Memory B cell (primary cell): ENCODE results near the gene PPP1R27.

Experiments
- ATAC-seq: fragments of 150-1000 bp; cut with Tn5 transposase; 2 replicates; pipeline ENCODE4 v1.10.0; 2021; ENCODE audit warnings: low read depth, mild to moderate bottlenecking, moderate library complexity
- DNase-seq, 2 donors: peaks; one replicate each; pipeline ENCODE4 v3.0.0; 2022; ENCODE audit warnings: low spot score in 2 of 2
- H3K27ac Mint-ChIP-seq: one replicate; pipeline ENCODE4 v1.8.0; 2022; ENCODE audit warnings: mild to moderate bottlenecking, moderate library complexity, mixed read lengths
- H3K27me3 Mint-ChIP-seq: one replicate; pipeline ENCODE4 v1.8.0; 2022; ENCODE audit warnings: mixed read lengths
- H3K36me3 Mint-ChIP-seq: one replicate; pipeline ENCODE4 v1.8.0; 2022; ENCODE audit warnings: mild to moderate bottlenecking, mixed read lengths
- H3K4me1 Mint-ChIP-seq: one replicate; pipeline ENCODE4 v1.8.0; 2022; ENCODE audit warnings: mixed read lengths
- H3K4me3 Mint-ChIP-seq: one replicate; pipeline ENCODE4 v1.8.0; 2022; ENCODE audit warnings: mild to moderate bottlenecking, moderate library complexity, mixed read lengths
- H3K9me3 Mint-ChIP-seq: one replicate; pipeline ENCODE4 v1.8.0; 2022; ENCODE audit warnings: mixed read lengths

Gene PPP1R27

DNA sequence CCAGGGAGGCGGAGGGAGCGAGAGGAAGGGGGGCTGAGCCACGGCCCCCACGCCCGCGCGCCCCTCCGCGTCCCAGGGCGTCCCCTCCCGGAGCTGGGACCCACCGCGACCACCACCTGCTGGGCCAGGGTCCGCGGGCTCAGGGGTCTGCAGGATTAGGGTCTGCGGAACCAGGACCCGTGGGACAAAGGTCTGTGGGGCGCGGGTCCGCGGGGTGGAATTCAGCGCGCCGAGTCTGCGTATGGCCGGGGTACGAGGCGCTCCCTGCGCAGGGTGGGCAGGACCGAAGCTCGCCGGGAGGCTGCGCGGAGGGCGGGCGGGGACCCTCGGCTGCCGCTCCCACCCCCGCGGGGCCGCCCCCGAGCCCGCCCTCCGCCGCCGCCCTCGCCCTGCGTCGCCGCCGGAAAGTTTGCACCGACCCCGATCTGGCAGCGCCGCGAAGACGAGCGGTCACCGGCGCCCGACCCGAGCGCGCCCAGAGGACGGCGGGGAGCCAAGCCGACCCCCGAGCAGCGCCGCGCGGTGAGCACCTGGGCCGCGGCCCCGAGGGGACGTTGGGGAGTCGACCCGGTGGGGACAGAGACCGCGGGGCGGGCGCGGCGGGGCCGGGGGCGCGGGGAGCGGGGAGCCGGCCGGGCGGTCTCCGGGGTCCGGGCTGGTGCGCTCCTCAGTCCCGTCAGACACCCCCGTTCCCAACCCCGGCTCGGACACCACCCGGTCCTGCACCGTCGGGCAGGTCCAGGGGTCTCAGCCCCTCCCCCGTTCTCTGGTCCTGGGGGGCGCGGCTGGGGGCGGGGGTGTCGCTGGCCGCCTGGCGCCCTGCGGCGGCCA is 30.9 kb downstream of the PPP1R27 start, which contains the start of gene GCGR:
TSS of gene GCGR (plus strand) at position 423 of the 831 bp plus-strand sequence. CDS start 4,869 bp downstream, outside the sequence.
- no peaks in the 10 kb centered on the region for H3K36me3 Mint-ChIP-seq
- H3K27me3 Mint-ChIP-seq: peaks cover 26% of the 10 kb centered on the region
- H3K4me3 Mint-ChIP-seq: no peak within 1 kb of the TSS
- no peaks in the 10 kb centered on the region for H3K4me1 Mint-ChIP-seq
- ATAC-seq (no peak), DNase-seq (no peak)
- peaks cover 2% of the 10 kb centered on the region for H3K9me3 Mint-ChIP-seq
- no peak within 1 kb of the TSS for H3K27ac Mint-ChIP-seq

DNA sequence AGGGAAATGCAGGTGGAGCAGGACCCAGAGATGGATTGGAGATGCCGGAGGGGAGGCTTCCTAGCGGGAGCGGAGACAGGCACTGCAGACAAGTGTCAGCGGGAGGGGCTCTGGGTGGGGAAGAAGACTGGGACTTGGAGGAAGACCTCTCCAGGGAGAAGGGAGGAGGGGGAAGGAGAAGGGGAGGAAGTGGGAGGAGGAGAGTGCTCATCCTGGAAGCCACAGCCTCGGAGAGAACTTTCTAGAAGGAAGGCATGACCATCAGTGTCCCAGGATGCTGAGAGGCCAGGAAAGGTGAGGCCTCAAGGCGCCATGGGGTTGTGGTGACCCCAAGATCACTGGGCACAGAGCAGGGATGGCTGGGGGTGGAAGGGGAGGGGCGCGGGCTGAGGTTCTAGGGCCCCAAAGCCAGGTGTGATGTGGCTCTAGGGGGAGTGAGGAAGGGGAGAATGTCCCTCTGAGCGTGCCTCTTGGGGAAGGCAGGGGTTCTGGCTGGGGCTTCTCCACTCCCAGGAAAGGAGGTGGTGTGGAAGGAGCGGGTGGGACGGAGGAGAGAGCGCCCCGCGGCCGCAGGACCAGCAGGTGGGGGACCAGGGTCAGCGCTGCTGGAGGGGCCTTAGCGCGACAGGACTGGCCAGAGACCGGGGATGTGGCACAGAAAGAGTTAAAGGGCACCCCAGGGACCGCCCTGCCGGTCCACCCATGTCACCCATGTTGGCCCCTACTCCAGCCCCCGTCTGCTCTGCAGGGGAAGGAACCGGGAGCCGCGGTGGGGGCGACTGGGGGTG is 31.8 kb downstream of the PPP1R27 start:
- Mint-ChIP-seq H3K4me3 (no peak overlapping the region), H3K9me3 (peaks cover 2% of the 10 kb centered on the region), H3K27ac (no peak overlapping the region), H3K36me3 (no peaks in the 10 kb centered on the region), H3K4me1 (no peaks in the 10 kb centered on the region), H3K27me3 (peaks cover 24% of the 10 kb centered on the region)
- DNase-seq (no peak), ATAC-seq (no peak)

DNA sequence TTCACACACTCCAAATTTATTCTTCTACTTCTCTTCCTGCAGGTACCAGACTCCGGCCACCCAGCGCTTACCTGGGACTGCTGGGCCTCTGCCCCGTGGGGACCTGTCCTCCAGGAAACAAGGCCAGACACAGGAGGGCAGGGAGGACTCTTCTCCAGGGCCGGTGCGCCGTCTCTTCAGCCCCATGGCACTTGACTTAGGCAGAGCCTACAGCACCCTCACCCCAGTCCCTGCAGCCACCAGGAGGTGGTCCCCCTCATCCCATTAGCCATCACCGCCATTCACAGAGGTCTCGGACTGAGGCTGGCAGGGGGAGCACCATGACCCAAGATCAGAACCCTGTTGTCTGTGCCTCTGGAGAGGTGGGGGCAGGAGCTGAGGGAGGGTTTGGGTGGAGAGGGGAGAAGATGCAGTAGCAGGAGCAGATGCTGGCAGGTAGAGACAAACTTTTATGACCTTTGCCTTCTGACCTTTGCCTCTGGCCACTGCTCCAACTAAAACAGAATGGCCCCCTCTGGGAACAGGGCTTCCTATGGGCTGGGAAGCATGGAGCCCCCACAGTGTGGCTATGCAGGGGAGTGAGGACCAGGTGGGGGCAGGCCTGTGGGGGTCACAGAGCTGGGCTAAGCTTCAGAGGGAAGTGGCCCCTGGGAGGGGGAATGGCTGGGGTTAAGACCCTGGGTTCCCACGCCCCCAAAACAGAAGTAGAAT is 32.6 kb downstream of the PPP1R27 start:
- no peak for DNase-seq
- Mint-ChIP-seq H3K9me3 (peaks cover 2% of the 10 kb centered on the region), H3K36me3 (no peaks in the 10 kb centered on the region), H3K27ac (no peak overlapping the region), H3K27me3 (peaks cover 22% of the 10 kb centered on the region), H3K4me3 (no peak overlapping the region), H3K4me1 (no peaks in the 10 kb centered on the region)
- no peak for ATAC-seq

DNA sequence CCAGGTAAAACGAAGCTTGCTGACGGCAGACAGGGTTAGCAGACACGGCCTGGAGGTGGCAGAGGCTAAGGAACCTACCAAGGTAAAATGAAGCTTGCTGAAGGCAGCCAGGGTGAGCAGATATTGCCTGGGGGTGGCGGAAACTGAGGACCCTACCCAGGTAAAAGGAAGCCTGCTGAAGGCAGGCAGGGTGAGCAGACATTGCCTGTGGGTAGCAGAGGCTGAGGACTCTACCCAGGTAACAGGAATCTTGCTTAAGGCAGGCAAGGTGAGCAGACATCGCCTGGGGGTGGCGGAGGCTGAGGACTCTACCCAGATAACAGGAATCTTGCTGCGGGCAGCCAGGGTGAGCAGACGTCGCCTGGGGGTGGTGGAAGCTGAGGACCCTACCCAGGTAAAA is 33.5 kb downstream of the PPP1R27 start:
- no peaks in the 10 kb centered on the region for H3K4me1 Mint-ChIP-seq
- peaks cover 2% of the 10 kb centered on the region for H3K9me3 Mint-ChIP-seq
- H3K4me3 Mint-ChIP-seq: no peak overlapping the region
- no peak overlapping the region for H3K27ac Mint-ChIP-seq
- no peak for DNase-seq
- ATAC-seq: no peak
- H3K27me3 Mint-ChIP-seq: peaks cover 22% of the 10 kb centered on the region
- H3K36me3 Mint-ChIP-seq: no peaks in the 10 kb centered on the region

DNA sequence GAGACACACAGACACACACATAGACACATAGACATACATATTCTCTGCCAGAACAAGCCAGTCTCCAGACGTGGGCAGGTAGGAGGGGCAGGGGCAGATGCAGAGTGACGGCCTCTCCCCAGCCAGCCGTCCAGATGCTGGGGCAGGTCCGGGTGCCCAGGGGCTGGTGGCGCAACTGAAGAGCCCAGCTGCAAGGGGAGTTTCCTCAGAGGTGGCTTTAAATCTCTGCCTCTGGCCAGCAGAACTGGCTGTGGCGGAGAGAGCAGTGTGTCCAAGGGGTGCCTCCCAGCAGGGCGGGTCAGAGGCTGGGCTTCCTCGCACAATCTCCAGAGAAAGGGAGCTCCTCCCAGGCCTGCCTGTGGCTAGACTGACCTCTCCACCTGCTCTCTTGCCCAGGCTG is 40.3 kb downstream of the PPP1R27 start:
- H3K4me1 Mint-ChIP-seq: no peaks in the 10 kb centered on the region
- no peaks in the 10 kb centered on the region for H3K9me3 Mint-ChIP-seq
- peaks cover 1% of the 10 kb centered on the region for H3K27me3 Mint-ChIP-seq
- H3K4me3 Mint-ChIP-seq: no peak overlapping the region
- H3K36me3 Mint-ChIP-seq: no peaks in the 10 kb centered on the region
- no peak overlapping the region for H3K27ac Mint-ChIP-seq
- ATAC-seq (no peak), DNase-seq (no peak)

- H3K27me3 Mint-ChIP-seq: peaks cover under 1% of the 10 kb centered on the region
- no peak overlapping the region for H3K27ac Mint-ChIP-seq
- no peaks in the 10 kb centered on the region for H3K4me1 Mint-ChIP-seq
- no peak overlapping the region for H3K4me3 Mint-ChIP-seq
- DNase-seq: no peak
- no peaks in the 10 kb centered on the region for H3K36me3 Mint-ChIP-seq
- H3K9me3 Mint-ChIP-seq: no peaks in the 10 kb centered on the region
- no peak for ATAC-seq
These were observed 40.8 kb downstream of the PPP1R27 start for GRCh38 chr17:81794074-81794476.

DNA sequence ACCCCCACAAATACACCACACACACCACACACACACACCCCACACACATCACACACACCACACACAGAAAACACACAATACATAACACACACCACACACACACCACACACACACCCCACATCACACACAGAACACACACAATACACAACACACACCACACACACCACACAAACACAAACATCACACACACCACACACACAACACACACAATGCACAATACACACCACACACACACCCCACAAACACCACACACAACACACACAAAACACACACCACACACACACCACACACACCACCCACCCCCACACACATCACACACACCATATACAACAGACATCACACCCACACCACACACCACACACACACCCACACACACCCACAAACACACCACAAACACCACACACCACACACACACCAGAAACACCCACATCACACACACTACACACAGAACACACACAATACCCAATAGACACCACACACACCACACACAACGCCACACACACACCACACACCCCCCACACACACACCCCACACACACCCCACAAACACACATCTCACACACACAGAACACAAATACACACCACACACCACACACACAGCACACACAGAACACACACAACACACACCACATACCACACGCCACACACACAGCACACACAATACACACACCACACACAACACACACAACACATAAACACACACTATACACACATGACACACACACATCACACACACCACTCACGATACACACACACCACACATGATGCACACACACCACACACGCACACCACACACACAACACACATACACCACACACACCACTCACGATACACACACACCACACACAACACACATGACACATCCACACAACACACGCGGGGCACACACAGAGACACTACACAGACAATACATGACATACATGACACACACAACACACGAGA is 41.9 kb downstream of the PPP1R27 start:
- Mint-ChIP-seq H3K4me1 (no peaks in the 10 kb centered on the region), H3K27ac (no peak overlapping the region), H3K4me3 (no peak overlapping the region), H3K9me3 (no peaks in the 10 kb centered on the region), H3K36me3 (no peaks in the 10 kb centered on the region), H3K27me3 (no peaks in the 10 kb centered on the region)
- ATAC-seq (no peak), DNase-seq (no peak)
